Astrocyte of the hippocampus (primary cell): ENCODE results near the gene ZSCAN10.
"Not testable (repeated sequence)": the region's sequence is repeated elsewhere in the genome, so short reads cannot be mapped to it uniquely, and the experiment has no call there.

Experiments
- DNase-seq: peaks from one replicate; pipeline ENCODE4 v3.0.0; 2011; ENCODE audit warnings: low read depth, low spot score

The ZSCAN10 gene

DNA sequence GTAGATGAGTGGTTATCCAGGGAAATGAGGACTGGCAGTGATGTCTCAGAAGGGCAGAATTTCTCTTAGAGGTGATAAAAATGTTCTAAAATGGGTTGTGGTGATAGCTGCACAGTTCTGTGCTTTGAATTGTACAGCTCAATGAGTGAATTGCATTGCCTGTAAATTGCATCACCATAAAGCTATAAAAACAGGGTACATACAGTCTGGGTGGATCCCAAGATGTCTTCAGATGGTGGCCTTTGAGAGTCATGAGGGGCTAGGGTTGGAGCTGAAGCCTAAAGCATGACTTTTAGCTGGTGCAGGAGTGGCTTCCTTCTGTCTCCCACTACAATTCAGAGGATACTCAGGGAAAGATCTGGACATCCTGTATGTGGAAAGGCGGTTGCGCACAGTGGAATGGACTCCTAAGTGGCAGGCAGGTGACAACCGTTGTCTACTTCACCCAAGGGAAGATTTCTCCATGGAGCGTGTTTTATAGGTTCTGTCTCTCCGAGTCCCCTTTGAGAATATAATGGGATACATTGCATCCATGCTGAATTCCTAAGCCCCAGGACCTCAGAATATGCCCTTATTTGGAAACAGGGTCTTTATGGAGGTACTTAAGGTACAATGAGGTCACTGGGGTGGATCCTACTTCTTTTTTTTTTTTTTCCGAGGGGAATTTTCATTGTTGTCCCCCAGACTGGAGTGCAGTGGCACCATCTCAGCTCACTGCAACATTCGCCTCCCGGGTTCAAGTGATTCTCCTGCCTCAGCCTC, 35.3 kb downstream of the ZSCAN10 start:
- DNase-seq, result no peak

DNA sequence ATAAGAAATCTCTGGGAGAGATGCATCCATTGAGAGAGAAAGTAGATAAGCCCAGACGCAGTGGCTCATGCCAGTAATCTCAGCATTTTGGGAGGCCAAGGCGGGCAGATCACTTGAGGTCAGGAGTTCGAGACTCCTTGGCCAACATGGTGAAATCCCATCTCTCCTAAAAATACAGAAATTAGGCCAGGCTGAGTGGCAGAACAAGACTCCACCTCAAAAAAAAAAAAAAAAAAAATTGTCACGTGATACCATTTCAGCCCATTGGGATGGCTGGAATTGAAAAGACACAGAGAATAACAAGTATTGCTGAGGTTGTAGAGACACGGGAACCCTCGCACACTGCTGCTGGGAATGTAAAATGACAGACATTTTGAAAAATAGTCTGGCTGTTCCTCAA, 36.5 kb downstream of the ZSCAN10 start:
- no peak for DNase-seq

DNA sequence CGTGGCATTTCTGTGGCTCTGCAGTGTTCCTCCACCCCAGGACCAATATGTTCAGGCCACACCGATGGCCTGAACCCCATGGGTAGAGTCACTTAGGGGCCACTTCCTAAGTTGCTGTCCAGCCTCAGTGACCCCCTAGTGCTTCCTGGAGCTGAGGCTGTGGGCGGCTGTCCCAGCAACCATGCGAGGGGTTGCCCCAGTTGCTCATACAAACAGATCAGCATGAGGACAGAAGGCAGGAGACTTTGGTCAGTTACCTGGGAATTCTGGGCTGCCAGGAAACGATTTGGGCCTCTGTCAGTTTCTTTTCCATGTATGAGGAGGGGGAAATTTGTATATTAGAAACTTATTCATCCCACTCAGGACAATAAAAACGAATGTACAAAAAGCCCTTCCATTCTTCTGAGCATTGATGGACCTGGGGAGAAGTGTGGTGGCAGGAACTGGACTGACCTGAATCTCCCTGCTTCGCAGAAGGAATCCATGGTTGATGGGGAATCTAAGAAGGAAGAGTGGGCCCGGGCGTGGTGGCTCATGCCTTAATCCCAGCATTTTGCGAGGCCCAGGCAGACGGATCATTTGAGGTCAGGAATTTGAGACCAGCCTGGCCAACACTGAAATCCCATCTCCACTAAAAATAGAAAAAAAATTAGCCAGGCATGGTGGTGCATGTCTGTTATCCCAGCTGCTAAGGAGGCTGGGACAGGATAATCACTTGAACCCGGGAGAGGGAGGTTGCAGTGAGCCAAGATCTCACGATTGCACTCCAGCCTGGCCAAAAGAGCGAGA, 38.6 kb downstream of the ZSCAN10 start:
- no peak for DNase-seq

DNA sequence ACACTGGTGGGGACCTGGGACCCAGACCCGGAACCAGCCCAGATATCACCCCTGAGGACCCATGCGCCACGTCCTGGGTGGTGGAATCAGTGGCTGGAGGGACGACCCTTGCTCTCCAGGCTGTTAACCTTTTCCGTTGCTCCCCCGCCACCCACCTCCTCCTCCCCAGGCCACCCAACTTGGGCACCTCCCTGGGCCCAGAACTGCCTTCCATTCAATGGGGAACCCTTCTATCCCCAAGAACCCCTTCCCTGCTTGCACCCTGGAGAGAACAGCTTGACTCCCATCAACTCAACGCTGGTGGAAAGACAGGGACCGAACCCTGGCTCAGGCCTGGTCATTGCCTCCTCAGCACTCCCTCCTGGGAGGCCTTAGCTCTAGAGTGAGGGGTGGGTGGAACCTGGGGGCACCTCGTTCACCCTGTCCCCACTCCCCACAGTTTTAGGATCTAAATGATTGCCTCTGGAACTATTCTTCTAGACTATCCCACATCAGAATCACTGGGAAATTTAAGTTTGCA, 39.3 kb downstream of the ZSCAN10 start:
- DNase-seq, result no peak

DNA sequence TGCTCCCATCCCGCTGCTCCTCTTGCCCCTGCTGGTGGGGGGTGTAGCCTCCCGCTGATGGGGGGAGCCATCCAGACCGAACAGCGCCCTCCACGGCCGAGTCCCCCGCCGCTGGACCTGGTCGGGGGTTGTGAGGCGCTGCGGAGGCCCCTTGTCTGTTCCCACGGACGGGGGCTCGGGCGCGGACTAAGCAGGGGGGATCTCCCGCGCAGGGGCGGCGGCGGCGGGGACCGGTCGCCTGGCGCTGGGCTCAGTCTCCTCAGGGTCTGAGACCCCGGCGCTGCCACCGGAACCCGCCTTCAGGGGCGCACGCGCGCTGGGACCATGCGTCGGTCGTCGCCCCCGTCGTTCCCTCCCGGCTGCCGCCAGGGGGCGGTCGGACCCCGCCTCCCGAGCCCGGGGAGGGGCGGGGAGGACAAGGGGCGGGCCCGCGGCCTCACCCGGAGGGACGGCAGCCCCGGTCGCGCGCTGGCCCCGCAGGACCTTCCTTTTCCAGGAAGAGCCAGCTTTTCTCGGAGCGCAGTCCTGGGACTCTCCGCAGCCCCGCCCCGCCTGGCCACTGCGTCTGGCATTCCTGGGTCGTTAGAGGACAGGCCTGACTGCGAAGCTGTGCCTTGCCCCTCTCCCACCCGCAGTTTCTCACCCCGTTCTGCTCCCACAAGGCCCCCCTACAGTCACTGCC, 39.9 kb downstream of the ZSCAN10 start:
- peak; percentile 96 for DNase-seq

DNA sequence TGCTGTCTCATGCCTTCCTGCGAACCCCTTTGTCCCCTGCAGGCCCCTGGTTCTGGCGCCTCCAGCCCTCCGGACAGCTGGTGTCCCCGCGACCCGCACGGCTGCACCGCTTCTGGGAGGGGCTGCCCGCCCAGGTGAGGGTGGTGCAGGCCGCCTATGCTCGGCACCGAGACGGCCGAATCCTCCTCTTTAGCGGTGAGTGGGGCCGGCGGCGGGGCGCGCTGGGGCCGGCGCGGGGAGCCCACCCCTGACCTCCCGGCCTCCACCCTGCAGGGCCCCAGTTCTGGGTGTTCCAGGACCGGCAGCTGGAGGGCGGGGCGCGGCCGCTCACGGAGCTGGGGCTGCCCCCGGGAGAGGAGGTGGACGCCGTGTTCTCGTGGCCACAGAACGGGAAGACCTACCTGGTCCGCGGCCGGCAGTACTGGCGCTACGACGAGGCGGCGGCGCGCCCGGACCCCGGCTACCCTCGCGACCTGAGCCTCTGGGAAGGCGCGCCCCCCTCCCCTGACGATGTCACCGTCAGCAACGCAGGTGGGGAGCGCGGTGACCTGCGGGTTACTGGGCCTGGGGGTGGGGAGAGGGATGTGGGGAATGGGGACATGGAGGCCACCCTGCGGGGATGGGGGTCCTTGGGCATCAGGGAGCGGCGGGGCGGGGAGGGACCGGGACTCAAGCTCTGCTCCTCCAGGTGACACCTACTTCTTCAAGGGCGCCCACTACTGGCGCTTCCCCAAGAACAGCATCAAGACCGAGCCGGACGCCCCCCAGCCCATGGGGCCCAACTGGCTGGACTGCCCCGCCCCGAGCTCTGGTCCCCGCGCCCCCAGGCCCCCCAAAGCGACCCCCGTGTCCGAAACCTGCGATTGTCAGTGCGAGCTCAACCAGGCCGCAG, 40.7 kb downstream of the ZSCAN10 start:
- DNase-seq, result peak; percentile 58

DNA sequence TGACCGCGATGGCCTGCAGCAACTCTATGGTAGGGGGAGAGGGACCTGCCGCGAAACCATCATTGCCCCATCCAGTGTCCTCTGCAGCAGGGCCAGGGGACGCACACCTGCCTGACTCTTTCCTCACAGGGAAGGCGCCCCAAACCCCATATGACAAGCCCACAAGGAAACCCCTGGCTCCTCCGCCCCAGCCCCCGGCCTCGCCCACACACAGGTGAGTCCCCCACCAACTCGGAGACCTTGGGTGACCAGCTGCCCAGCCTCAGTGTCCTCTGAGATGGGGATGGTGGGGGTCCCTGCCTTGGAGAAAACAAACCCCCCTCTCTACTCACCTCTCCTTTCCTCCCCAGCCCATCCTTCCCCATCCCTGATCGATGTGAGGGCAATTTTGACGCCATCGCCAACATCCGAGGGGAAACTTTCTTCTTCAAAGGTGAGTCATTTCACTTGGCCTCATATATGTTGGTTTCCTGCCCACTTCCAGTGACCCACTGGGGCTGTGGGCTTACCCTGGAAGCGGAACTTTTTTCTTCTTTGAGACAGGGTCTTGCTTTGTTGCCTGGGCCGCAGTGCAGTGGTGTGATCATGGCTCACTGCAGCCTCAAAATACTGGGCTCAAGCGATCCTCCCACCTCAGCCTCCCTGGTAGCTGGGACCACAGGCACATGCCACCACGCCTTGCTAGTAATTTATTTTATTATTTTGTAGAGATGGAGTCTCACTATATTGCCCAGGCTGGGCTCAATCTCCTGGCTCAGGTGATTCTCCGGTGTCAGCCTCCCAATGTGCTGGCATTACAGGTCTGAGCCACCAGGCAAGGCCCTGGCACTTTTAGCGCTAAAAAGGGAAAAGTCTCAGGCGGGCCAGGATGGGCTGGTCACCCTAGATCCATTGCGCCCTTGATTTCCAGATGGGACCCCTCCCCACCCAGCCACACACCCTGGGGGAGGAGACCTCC, 41.6 kb downstream of the ZSCAN10 start:
- DNase-seq, result no peak

DNA sequence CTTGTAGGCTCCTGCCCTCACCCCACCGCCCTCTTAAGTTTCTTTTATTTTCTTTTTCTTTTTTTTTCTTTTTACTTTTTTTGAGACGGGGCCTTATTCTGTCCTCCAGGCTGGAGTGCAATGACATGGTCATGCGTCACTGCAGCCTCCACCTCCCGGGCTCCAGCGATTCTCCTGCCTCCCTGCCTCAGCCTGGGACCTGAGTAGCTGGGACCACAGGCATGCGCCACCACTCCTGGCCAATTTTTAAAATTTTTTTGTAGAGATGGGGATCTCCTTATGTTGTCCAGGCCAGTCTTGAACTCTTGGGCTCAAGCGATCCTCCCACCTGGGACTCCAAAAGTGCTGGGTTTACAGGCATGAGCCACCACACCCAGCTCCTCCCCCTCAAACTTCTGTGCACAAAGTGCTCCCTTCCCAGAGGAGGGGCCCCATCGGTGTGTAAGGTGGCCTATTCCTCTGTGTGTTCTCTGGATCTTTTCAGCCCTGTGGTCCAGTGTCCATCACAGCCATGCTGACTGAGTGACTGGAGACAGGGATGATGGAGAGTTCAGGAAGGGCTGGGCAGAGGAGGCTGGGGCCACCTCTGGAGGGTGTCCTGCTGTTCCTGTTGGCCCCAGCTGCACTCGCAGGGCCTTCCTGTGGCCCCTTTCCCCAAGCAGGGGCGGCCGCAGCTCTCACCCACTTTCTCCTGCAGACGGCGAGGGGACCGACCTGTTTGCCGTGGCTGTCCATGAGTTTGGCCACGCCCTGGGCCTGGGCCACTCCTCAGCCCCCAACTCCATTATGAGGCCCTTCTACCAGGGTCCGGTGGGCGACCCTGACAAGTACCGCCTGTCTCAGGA, 42.5 kb downstream of the ZSCAN10 start:
- DNase-seq, result no peak

DNA sequence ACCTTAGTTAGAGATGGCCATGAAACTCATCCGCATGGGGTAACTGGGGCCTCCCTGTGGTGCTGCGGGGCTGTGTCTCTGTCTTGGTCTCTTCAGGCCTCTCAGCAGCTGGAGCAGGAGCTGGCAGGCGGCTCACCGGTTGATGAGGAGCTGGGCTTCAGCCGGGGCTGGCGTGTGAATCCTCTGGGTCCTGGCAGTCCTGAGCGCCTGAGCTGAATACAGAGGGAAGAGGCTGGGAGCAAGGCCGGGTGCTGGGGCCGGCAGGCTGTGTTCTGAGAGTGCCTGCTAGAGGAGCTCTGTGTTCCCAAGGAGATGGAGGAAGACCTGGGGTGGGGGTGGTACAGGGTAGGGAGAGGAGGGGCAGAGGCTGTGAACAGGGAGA, 43.4 kb downstream of the ZSCAN10 start:
- DNase-seq, result not testable (repeated sequence)

DNA sequence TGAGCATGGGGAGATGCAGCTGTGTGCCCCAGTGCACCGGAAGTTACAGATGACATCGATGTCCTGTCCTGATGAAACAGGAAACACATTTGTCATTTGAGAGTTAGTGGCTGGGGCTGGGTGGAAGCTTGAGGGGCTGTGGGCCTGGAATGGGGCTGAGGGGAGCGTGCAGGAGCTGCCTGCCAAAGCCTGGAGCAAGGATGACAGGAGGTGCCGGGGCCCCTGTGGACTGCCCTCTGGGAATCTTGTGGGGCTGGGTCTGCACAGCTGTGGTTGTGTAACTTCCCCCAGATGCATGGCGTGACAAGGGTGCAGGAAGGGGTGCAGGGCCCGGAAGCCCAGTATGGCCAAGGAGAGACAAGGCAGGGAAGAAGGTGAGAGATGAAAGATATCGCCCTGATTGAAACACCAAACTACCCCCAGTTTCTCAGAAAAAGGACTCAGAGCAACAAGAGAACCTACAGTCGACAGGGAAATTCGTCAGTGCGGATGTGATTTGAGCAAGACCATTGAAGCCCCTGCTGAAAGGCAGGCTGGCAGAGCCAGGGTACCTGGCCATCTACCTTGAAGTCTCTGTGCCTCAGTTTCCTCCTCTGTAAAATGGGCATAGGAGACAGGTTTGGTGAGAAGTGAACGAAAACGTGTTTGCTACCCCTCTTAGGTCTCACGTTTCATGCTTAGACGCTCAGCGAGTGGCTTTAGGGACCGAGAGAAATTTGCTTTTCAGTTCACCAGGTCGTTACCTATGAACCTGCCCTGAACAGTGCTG, 43.9 kb downstream of the ZSCAN10 start:
- no peak for DNase-seq

DNA sequence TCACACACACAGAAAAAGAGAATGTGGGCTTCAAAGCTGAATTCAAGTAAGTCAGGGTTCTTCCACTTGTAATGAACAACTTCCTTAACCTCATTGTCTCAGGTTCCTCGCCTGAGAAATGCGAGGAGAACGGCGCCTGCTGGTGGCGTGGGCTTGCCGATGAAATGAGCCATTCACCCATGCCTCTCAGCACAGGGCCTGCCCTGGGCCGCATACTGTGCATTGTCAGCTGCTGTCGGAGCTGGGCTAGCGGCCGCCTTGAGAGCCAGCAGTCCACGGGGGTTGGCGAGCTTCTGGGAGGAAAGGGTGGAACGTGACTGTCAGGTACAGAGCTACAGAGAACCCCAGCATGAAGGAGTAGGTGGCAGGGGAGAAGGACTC, 45.8 kb downstream of the ZSCAN10 start:
- DNase-seq, result not testable (repeated sequence)

DNA sequence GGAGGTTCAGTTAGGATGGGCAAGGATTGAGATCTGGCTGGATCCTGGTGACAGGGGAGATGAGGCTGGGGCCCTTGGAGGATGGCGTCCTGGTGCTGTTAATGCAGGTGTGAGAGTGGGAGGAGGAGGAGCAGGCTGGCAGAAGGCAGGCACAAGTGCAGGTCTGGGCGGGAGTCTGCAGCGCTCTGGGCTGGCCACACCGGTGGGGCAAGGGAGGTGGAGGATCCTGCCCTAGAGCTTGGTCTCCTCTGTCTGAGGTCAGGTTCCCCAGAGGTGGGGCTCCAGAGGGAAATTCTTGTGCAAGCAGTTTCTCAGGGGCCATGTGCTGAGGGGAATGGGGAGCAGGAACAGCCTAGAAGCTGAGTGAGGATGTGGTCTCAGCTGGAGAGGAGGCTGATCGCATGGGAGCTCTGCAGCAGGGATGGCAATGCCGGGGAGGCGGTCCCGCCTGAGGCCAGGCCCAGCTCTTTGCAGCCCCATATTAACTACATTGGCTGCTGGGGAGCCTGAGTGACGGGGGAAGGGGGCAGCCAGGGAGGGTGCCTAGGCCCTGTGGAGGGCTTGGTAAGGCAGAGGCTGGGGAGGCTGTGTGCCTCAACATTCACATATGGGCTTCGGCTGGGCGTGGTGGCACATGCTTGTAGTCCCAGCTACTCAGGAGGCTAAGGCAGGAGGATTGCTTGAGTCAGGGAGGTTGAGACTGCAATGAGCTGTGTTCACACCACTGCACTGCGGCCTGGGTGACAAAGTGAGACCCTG, 46.3 kb downstream of the ZSCAN10 start:
- DNase-seq, result not testable (repeated sequence)

DNA sequence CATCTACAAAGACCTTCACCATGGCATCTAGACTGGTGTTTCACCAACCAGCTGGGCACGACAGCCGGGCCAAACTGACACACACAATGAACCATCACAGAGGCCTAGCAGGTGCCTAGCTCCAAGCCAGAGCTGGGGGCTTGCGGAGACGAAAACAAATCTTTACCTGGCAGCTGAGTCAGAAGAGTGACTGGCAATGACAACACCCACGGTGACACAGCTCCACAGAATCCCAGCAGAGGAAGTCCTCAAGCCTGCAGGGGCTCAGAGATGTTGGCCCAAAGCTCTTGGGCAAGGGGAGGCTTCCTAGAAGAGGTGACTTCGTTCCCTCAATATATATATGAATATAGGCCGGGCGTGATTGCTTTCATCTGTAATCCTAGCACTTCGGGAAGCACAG, 47.6 kb downstream of the ZSCAN10 start:
- no peak for DNase-seq

DNA sequence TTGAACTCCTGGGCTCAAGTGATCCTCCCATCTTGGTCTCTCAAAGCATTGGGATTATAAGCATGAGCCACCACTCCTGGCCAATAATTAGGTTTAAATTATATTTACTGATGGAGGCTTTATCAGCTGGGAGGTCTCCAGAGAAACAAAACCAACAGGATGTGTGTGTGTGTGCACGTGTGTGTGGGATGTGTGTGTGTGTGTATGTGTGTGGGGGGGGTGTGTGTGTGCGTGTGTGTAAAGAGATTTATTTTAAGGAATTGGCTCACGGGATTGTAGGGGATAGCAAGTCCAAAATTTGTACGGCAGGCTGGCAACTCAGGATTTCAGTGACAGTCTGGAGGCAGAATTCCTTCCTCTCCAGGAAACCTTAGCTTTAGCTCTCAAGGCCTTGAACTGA, 48.1 kb downstream of the ZSCAN10 start:
- no peak for DNase-seq

DNA sequence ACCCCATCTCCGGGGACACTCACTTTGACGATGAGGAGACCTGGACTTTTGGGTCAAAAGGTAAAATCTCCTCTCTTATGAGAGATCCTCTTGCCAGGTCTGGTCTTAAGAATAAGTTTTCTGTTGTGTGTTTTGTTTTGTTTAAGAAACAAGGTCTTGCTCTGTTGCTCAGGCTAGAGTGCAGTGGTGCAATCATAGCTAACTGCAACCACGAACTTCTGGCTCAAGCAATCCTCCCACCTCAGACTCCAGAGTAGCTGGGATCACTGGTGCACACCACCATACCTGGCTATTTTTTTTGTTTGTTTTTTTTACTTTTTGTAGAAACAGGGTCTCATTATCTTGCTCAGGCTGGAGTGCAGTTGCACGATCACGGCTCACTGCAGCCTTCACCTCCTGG, 48.6 kb downstream of the ZSCAN10 start:
- DNase-seq, result no peak

DNA sequence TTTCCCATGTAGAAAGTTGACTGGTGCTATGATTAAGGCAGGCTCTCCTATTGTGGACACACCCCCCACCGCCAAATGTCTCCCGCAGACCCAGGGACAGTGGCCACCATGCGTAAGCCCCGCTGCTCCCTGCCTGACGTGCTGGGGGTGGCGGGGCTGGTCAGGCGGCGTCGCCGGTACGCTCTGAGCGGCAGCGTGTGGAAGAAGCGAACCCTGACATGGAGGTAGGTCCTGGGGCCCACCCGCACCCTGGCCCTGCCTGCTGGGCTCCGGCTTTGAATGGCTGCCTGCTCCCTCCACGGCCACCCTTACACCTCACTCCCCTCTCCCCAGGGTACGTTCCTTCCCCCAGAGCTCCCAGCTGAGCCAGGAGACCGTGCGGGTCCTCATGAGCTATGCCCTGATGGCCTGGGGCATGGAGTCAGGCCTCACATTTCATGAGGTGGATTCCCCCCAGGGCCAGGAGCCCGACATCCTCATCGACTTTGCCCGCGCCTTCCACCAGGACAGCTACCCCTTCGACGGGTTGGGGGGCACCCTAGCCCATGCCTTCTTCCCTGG, 49.1 kb downstream of the ZSCAN10 start:
- no peak for DNase-seq

DNA sequence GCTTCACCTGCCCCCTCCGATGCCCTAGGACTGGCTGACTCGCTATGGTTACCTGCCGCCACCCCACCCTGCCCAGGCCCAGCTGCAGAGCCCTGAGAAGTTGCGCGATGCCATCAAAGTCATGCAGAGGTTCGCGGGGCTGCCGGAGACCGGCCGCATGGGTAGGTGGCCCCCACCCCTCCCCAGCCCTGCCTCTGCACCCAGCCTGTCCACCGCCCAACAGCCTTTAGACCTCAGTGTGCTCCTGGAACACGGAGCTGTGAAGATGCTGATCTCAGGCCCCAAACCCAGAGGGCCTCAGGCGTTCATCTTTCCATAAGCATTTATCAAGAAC, 51.7 kb downstream of the ZSCAN10 start:
- no peak for DNase-seq
